GM15510 (cell line): ENCODE results near the gene ARHGEF17.

Experiments
- POLR2A ChIP-seq: IDR thresholded peaks from 3 replicates; pipeline ENCODE4 v1.6.1; 2011; ENCODE audit warnings: borderline replicate concordance; ENCODE audit not compliant: insufficient read length; ENCODE audit errors: extremely low read depth

Gene ARHGEF17

DNA sequence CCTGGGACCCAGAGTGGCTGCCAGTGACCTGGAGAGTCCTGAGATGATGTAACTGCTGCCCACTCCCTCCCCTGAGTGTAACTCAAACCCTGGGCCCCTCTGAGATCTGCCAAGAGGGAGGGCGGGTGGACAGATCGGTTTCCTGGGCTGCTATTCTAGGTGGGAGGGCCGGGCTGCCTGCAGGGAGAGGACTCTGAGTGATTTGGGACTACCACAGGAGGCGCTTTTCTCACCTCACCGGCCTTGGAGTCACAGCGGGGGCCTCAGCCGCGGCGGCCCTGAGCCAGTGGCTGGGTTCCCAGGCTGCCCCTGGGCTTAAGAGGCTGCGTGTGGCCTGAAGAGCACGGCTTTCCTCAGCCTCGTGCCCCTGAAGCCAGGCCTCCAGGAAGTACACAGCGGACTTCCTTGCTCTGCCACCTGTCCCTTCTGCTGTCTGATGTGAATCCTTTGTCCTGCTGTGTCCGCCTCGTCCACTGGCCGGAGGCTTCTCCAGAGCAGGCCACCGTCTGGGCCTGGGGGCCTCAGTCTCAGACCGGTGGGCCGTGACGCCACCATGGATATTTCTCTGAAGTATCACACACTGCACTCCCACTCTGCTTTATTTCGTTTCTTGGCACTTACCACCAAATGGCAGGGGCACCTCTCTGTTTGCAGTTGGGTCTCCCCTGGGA is 79.7 kb downstream of the ARHGEF17 start:
- TF ChIP-seq POLR2A = no peak

DNA sequence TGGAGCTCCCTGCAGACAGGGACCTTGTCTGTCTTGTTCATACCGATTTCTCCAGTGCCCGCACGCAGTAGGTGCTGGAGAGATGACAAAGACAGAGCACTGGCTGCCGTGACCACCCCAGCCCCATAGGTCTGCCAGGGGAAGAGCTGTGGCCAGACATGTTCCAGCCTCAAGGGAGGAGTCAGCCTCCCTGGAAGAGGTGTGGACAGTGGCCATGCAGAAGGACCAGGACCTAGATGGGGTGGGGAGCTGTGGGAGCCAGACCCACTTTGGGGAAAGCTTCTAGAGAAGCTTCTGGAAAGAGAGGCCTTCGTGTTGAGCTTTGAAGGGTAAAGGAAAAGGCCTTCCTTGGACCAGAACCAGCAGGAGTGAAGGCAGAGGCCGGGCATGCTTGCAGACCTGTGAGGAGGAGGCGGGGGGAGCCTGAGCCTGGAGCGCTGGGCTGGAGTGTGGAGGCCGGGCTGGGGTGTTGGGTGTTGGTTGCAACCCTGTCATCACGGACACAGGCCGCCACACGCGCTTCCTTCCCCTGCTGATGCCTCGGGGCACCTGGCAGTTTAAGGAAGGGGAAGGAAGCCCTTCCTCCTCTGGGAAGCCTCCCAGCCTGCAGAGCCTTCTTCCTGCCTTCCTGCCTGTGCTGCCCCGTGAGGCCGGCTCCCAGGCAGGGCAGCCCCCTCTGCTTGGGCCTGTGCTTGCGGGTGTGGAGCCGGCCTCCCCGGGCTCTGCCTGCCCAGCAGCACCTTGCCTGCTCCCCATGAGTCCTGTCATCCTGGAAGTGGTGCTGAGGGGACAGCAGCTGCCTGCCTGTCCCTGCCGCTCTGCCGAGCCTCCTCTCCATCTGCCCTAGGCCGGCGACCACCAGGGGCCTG is 80.4 kb downstream of the ARHGEF17 start:
- no peak for TF ChIP-seq POLR2A

DNA sequence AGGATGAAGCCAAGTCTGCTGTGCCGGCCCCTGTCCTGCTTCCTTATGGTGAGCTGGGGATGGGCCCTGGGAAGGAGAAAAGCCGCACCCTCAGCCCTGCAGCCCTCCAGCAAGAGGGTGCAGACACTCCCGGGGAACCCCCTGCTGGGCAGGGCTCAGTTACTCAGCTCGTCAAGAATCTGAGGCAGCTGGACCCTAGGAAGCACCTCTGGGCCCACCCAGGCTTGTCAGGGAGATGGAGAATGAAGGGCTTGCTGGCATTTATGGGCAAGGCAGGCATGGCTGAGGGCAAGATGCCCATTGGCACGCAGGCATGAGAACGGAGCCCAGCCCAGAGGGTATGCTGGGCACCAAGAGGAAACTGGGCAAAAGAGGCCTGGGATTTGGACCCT is 81.1 kb downstream of the ARHGEF17 start:
- no peak for TF ChIP-seq POLR2A

DNA sequence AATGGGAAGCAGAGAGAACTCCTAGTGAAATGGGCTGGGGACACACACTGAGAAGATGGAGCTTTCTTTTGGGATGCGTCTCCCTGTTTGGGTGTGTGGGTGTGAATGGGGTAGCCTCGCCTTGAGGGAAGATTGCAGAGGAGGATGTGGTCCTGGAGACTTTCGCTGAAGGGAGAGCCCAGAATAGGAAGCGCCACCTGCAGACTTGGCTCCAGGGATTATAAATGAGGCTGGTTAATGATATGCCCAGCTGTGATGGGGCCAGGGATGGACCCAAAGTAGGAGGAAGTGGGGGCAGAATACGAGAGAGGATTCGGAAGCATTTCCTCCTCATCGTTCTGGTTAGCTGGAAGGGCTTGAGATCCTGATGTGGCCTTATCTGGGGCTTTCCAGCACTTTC is 81.8 kb downstream of the ARHGEF17 start:
- TF ChIP-seq POLR2A = no peak

DNA sequence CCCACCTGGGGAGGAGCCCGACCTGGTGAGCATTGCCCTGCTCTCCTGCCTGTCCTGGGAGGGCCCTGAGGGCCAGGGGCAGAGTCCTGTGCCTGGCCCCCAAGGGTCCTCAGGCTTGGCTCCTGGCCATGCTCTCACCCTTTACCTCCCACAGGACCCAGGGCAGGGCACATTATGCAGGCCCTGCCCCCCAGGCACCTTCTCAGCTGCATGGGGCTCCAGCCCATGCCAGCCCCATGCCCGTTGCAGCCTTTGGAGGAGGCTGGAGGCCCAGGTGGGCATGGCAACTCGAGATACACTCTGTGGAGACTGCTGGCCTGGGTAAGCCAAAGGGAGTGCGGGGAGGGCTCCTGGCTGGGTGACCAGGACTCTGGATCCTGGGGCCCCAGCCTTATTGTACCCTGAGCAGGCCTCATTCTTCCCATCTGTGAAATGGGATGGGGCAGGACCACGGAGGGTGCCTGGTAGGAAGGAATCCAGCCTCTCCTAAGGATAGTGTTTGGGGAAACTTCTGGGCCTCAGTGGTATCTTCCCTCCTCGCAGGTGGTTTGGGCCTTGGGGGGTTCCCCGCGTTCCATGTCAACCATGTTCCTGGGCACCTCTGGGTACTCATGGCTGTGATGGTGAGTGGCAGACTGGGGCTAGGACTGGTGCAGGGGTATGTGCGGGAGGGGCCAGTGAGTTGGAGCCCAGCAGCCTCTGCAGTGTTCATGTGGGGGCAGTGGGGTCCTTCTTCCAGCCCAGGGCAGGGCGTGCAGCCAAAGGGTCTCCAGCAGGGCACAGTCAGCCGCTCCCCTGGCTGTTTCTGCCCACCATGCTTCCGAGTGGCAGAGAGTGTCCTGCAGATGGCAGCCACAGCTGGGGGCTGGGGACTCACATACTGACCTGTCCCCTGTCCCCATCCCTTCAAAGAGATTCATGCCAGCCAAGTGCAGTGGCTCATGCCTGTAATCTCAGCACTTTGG is 82.8 kb downstream of the ARHGEF17 start:
- TF ChIP-seq POLR2A = no peak

DNA sequence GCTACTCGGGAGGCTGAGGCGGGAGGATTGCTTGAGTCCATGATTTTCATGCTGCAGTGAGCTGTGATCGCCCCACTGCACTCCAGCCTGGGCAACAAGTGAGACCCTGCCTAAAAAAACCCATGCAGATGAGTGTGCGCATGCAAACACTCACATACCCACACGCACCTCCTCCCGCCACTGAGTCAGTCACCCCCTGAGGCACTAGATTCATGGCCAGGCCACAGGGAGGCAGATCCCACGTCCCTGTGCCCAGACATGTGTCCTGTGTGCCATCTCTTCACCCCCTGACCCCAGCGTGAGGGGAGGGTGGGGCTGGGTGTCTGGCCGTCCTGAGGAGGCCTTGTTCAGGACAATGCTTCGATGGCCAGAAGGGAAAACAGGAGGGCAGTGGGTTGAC is 83.6 kb downstream of the ARHGEF17 start:
- TF ChIP-seq POLR2A = no peak

DNA sequence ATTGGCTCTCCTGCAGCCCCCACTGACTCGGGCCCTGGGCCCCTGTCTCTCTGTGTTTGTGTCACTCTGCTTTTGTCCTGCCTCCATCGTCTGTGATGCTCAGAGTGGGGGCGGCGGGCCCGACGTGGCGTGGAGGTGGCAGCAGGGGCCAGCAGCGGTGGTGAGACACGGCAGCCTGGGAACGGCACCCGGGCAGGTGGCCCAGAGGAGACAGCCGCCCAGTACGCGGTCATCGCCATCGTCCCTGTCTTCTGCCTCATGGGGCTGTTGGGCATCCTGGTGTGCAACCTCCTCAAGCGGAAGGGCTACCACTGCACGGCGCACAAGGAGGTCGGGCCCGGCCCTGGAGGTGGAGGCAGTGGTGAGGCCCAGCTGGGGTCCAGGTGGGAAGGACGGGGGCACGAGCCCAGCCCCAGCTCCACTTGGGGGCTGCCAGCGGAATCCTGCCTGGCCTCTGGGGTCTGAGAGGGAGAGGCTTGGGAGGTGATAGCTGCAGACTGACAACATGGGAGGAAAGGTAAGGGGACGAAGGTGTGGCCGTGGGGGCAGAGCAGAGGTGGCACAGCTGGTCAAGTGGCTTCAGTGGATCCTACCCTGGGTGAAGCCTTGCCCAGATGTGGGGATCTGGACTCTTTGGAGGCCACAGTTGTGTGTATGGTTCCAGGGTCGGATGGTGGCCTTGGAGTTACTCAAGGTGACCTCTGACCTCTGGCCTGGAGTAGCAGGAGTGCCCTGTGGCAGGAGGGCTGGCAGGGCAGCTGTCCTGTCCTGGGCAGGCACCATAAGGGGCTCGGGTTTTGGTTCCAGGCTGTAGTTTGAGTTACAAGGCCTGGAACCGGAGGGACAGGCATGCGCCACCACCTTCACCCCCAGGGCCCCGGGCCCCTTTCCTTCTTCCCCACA is 84.3 kb downstream of the ARHGEF17 start:
- TF ChIP-seq POLR2A = no peak

DNA sequence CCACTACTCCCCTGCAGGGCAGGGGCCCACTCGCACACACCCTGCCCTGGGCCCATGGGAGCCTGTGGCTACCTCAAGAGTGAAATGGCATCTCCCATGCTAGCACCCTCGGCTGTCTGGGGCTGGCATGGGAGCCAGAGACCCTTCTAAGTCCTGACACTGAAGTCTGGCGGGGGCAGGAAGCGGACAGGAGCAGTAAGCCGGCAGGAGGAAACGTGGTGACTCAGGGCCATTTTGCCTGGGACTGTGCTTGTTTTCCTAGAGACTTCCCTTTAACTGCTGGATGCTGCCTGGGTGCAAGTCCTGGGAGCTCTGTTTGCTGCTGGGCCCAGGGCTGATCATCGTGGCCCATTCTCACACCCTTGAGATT is 84.9 kb downstream of the ARHGEF17 start:
- no peak for TF ChIP-seq POLR2A

DNA sequence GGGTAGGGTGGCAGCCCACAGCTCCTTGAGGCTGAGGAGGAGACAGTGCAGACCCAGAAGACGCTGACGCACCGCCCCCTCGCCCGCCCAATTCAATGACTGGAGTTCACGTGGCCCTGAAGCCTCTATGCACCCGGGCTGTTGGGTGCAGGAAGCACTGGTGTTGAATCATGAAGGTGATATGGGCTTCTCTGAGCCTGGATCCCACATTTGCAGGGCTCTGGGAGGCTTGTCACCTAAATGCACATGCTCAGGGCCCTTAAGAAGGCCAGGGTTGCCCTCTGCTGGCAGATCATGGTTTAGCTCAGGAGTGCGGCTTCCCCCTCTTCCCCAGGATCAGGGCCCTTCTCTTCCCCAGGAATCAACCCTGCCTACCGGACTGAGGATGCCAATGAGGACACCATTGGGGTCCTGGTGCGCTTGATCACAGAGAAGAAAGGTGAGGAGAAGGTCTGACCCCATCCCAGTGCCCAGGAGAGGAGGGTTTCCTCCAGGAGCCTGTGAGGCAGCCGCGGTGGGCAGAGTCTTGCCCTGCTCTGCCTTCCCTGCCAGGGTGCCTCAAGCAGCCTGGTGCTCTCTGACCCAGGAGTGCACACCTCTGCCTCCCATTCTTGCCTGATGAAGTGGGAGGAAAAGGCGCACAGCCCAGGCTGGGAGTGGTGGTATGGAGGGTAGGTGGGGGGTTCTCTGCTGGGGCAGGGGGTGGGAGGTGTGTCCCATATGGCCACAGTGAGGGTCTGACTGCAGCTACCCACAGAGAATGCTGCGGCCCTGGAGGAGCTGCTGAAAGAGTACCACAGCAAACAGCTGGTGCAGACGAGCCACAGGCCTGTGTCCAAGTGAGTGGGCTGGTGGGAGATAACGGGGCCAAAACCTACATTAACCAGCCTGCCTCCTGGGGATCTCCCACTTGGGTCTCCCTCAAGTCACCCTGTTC is 85.7 kb downstream of the ARHGEF17 start:
- no peak for TF ChIP-seq POLR2A

DNA sequence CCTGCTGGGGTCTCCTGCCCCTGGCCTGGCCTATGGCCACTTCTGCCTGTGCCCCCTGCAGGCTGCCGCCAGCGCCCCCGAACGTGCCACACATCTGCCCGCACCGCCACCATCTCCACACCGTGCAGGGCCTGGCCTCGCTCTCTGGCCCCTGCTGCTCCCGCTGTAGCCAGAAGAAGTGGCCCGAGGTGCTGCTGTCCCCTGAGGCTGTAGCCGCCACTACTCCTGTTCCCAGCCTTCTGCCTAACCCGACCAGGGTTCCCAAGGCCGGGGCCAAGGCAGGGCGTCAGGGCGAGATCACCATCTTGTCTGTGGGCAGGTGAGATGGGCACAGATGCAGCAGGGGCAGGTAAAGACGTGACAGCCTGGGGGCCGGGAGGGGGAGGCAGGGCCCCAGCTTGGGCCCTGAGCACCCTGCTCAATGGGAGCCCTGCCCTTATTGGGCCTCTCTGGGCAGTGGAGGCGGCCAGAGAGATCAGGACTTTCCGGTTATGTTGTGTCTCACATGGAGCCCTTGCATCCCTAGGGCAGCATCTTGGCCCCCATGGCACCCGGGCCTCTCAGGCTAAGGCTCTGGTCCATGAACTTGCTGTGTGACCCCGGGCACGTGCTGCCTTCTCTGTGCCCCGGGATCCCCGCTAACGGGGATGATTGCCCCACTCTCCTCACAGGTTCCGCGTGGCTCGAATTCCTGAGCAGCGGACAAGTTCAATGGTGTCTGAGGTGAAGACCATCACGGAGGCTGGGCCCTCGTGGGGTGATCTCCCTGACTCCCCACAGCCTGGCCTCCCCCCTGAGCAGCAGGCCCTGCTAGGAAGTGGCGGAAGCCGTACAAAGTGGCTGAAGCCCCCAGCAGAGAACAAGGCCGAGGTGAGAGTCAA is 86.6 kb downstream of the ARHGEF17 start:
- no peak for TF ChIP-seq POLR2A

DNA sequence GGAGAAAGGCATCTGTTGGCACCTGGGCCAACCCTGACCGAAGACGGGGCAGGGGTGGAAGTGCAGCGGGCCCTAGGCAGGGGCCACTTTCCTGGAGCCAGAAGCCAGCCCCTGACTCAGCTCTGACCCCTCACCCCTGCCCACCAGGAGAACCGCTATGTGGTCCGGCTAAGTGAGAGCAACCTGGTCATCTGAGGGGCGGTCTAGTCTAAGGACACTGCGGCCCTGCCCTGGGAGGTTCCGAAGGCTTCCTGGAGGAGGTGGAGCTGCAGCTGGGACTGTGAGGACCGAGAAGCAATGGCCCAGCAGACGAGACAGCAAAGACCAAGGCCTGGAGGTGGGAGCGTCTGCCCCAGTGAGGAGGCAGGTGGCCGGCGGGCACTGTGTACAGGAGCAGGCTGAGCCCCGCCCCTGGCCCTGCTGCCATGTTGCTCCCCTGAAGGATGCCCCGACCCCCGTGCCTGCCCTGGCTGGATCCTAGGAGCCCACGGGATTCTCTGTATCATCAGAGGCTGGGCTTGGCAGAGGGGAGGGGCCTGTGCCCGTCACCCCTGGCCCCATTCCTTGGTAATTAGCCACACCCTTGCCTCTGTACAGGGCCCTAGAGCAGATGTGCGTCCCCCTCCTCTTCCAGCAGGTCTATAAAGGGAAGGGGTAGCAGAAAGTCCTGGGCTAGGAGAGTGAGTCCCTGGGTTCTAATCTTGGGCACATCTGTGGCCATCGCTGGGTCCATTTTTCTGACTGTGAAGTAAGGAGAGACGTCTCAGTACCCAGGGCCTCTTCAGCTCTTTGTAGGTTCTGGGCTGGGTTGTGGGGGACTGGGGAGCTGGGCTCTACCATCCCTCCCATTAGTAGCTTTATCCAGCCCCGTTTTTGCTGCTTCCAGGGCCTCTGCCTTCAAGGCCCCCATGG is 87.5 kb downstream of the ARHGEF17 start:
- TF ChIP-seq POLR2A = no peak
